Small intestine (tissue), 7 donors: ENCODE data around the gene SAXO1. TPM values are rescaled to one million over a fixed set of nuclear protein-coding genes. Genes with fewer than 3 reads are reported as not detected.

Source experiments
- DNase-seq, 2 donors: peaks; one replicate each; pipeline versions ENCODE4 v3.0.0 to v3.0.0-alpha.2; 2013
- FAIRE-seq: peaks from 2 replicates; lab custom pipeline; 2012; peaks lifted over from hg19 to GRCh38; lab: Jason Lieb, UNC
- H3K27ac ChIP-seq, 3 donors: one replicate each; pipeline ENCODE4 v1.5.1; 2013; ENCODE audit warnings: low read length in 2 of 3, mild to moderate bottlenecking in 2 of 3, control low read depth in 1 of 3, inconsistent platforms in 1 of 3, low read depth in 1 of 3, moderate library complexity in 1 of 3
- H3K27me3 ChIP-seq, 3 donors: one replicate each; pipeline ENCODE4 v1.6.1; 2013; ENCODE audit warnings: low read length in 3 of 3, inconsistent platforms in 1 of 3; ENCODE audit not compliant: control insufficient read depth in 3 of 3, insufficient read depth in 3 of 3
- H3K36me3 ChIP-seq, 3 donors: one replicate each; pipeline ENCODE4 v1.6.1; 2013; ENCODE audit warnings: low read length in 3 of 3, inconsistent platforms in 1 of 3, low read depth in 1 of 3, mild to moderate bottlenecking in 1 of 3, moderate library complexity in 1 of 3; ENCODE audit not compliant: control insufficient read depth in 3 of 3, insufficient read depth in 2 of 3
- H3K4me1 ChIP-seq, 3 donors: one replicate each; pipeline ENCODE4 v1.6.1; 2013; ENCODE audit warnings: low read length in 2 of 3, inconsistent platforms in 1 of 3, low read depth in 1 of 3, mild to moderate bottlenecking in 1 of 3, moderate library complexity in 1 of 3; ENCODE audit not compliant: control insufficient read depth in 3 of 3, insufficient read depth in 2 of 3
- H3K4me3 ChIP-seq, 3 donors: one replicate each; pipeline ENCODE4 v1.5.1; 2013; ENCODE audit warnings: low read length in 3 of 3, control low read depth in 1 of 3, inconsistent platforms in 1 of 3, low read depth in 1 of 3, mild to moderate bottlenecking in 1 of 3, moderate library complexity in 1 of 3
- H3K9me3 ChIP-seq, 2 donors: one replicate each; pipeline ENCODE4 v1.6.1; 2013; ENCODE audit warnings: low read depth in 1 of 2, low read length in 1 of 2; ENCODE audit not compliant: control insufficient read depth in 2 of 2, insufficient read depth in 1 of 2
- WGBS, 3 donors: extraction: QIAGEN DNeasy Blood & Tissue Kit; methylation state at CpG; one replicate each; pipeline ENCODE4 v1.1.7; 2013; 5-methylcytosine and 5-hydroxymethylcytosine counted together
- polyA plus RNA-seq, 4 donors: library from polyadenylated mRNA; stranded (reverse) in 3 of 4; unstranded in 1 of 4; fragments of 200-250 nt in 3 of 4; fragments of 120-200 nt in 1 of 4; gene quantifications; one replicate each; pipeline versions ENCODE4 v1.2.1 to v1.2.3, GENCODE V29; 2013
- donor health status: healthy with polysubstance abuse.
- donor health status: control.
- donor health status: control.
- donor health status: Bipolar disorder and iron deficiency.
- donor health status: healthy.

Gene SAXO1
- polyA plus RNA-seq, 4 donors = 0.01 TPM; not detected in 2

DNA sequence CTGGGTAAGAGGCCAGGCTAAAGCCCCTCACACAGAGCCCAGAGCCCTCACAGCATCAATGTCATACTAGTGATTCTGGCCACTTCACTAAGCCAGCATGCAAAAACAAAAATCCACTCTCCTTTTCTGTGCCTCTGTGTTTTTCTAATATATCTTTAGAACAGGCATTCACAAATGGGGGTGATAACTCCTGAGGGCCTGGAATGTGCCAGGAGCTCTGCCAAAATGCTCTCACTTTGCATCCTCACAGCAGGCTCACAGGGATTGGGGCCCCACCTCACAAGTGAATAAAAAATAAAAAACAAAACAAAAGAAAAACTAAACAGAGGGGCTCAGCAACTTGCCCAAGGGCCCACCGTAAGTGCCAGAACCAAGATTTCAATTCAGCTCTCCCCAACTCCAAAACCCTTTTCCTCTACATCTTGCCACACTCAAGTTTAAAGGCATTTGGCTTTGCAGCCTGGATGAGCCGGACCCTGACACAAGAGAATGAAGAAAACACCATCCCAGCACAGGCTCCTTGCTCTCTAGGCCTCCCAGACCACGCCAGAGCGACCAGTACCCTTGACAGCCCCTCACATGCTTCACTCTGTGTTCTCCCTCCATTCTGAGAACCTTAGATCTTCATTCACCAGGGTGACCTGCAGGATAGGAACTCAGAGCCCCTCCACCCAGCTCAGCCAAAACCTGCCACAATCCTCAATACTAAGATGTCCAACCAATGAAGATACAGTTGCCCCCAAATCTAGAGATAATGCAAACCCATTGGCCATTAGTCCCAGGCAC lies 51.3 kb downstream of the SAXO1 start:
- H3K4me3 ChIP-seq = no peak overlapping the region
- DNase-seq (no peak), FAIRE-seq (no peak)
- H3K27me3 ChIP-seq = no peaks in the 10 kb centered on the region
- no peaks in the 10 kb centered on the region for H3K4me1 ChIP-seq
- H3K9me3 ChIP-seq = peaks cover 0 to 4% of the 10 kb centered on the region in 2 donors
- 81 to 90% (median 89%) methylated on average over 4 of the region's 4 CpGs for WGBS, 3 donors
- H3K27ac ChIP-seq = no peak overlapping the region
- no peaks in the 10 kb centered on the region for H3K36me3 ChIP-seq

DNA sequence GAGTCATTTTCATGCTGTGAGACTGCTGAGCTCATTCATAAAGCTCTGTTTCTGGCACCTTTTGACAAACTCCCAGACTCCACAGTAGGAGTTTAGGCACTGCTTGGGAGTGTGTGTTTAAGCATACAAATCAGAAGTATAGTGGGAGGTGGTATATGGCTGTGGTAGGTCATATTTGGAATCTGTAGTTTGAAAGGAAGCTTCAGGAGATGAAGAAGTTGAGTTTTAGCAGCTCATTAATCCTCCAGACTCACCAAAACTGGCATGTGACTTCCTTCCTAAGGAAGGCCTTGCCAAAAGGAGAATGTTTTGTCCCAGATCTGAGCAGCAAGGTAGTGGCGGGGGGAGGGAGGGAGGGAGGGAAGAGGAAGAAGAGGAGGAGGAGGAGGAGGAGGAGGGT lies 52.8 kb downstream of the SAXO1 start:
- H3K36me3 ChIP-seq = no peaks in the 10 kb centered on the region
- WGBS, 3 donors = 8 to 44% (median 43%) methylated on average over 1 of the region's 1 CpG
- no peak for DNase-seq
- no peaks in the 10 kb centered on the region for H3K4me1 ChIP-seq
- no peak for FAIRE-seq
- H3K27ac ChIP-seq = no peak overlapping the region
- H3K9me3 ChIP-seq = peaks cover 0 to 4% of the 10 kb centered on the region in 2 donors
- no peak overlapping the region for H3K4me3 ChIP-seq
- no peaks in the 10 kb centered on the region for H3K27me3 ChIP-seq

DNA sequence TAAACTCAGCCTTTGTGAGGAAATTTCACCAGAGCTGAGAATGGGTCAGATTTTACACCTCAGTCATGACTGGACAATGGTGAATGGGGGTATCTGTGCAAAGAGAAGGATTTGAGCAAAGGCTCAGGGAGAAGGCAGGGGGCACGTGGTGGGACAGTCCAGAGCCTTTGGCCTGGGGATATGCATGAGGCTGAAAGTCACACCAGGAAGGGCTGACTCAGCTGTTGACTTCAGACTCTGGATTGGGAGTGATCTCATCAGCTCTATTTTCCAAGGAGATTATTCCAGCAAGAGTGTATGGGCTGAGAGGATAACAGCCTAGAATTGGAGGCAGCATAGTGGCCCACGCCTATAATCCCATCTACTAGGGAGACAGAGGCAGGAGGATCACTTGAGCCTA lies 53.6 kb downstream of the SAXO1 start:
- peak; percentile 21 to 63 for DNase-seq
- Histone ChIP-seq H3K36me3 (no peaks in the 10 kb centered on the region), H3K4me1 (no peaks in the 10 kb centered on the region), H3K9me3 (peaks cover 0 to 4% of the 10 kb centered on the region in 2 donors), H3K27ac (no peak overlapping the region), H3K27me3 (no peaks in the 10 kb centered on the region), H3K4me3 (no peak overlapping the region)
- WGBS, 3 donors = 21 to 63% (median 38%) methylated on average over 2 of the region's 2 CpGs
- no peak for FAIRE-seq

DNA sequence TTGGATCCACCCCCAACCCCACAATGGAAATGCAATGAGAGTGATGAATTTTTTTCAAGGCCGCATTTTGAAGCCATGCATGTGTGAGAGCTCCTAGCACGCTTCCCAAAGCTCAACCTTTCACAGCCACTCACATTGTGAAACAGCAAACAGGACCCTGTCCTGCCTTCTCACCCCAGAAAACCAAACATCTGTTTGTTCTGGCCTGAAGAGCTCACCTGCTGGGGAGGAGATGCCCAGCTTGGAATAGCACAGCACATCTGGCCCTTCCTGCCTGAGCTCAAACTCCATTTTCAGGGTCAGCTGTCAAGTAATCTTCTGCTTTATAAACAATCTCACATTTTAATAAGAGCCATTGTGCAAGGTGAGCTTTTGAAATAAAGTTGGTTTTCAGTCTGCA lies 54.8 kb downstream of the SAXO1 start:
- DNase-seq (no peak), FAIRE-seq (no peak)
- Histone ChIP-seq H3K27me3 (no peaks in the 10 kb centered on the region), H3K9me3 (no peaks in the 10 kb centered on the region), H3K4me1 (no peaks in the 10 kb centered on the region), H3K4me3 (no peak overlapping the region), H3K36me3 (no peaks in the 10 kb centered on the region), H3K27ac (no peak overlapping the region)
- WGBS, 3 donors = 96 to 98% (median 97%) methylated on average over 2 of the region's 2 CpGs

DNA sequence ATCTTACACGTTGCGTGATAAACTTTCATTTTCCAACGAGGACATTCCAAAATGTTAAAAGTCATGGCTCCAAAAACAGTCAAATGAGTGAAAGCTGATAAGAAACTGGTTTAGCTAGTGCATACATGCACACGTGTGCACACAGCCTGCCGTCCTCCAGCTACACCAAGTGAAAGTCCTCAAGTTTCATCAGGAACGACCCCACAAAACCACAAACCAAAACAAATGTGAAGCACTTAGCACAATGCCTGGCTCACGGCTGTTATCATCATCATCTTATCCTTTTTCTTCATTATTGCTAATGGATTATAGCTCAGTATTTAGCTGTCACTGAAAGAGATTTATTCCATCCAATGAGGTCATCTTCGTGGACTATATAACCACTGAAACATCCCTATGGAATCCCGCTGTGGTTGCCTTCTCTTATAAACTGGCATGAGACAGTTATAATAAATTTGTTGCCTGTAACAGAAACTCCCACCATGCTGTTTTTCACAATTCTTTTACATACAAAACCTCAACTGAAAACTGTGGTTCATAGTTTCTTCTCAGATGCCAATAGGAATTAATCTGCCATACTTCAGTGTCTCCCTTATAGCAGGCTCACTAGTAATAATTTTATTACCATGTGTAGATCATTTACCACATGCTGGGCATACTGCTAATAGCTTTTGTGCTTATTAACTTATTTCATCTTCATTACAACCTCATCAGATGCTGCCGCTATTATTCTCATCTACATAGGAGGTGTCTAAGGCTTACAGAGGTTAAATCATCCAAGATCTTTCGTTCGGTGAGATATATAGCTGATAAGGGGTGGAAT lies 56.1 kb downstream of the SAXO1 start:
- peaks cover 0 to 4% (median 0%) of the 10 kb centered on the region in 3 donors for H3K27me3 ChIP-seq
- WGBS, 3 donors = 7 to 34% (median 22%) methylated on average over 12 of the region's 12 CpGs
- H3K4me3 ChIP-seq = no peak overlapping the region
- no peaks in the 10 kb centered on the region for H3K4me1 ChIP-seq
- no peak overlapping the region for H3K27ac ChIP-seq
- no peaks in the 10 kb centered on the region for H3K36me3 ChIP-seq
- no peaks in the 10 kb centered on the region for H3K9me3 ChIP-seq
- DNase-seq (peak; percentile 9 to 18), FAIRE-seq (no peak)

DNA sequence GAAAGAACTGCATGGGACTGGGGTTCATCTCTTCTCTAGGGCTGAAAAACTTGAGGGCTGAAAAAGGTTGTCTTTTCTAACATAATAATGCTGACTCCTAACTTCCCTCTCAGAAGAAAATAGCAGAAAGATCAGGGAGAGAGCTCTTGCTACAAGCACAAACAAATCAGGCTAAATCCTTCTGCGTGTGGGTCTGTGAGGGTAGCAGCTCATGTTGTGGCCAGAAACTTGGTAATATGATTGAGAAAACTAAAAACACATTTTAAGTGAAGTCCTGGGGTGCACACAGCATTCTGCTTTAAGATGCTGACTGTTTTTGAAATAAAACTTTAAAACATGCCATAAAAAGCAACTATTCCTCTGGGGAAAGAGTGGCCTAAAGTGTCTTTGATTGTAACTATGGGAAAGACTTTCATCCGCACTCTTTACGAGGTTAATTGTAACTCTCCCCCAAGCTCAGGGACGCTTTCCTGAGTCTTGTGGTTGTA lies 56.7 kb downstream of the SAXO1 start:
- no peak for FAIRE-seq
- WGBS, 3 donors = 27 to 44% (median 35%) methylated on average over 4 of the region's 4 CpGs
- no peak overlapping the region for H3K27ac ChIP-seq
- H3K4me1 ChIP-seq = no peaks in the 10 kb centered on the region
- no peak for DNase-seq
- H3K36me3 ChIP-seq = no peaks in the 10 kb centered on the region
- H3K4me3 ChIP-seq = no peak overlapping the region
- H3K9me3 ChIP-seq = no peaks in the 10 kb centered on the region
- peaks cover 0 to 4% (median 0%) of the 10 kb centered on the region in 3 donors for H3K27me3 ChIP-seq

DNA sequence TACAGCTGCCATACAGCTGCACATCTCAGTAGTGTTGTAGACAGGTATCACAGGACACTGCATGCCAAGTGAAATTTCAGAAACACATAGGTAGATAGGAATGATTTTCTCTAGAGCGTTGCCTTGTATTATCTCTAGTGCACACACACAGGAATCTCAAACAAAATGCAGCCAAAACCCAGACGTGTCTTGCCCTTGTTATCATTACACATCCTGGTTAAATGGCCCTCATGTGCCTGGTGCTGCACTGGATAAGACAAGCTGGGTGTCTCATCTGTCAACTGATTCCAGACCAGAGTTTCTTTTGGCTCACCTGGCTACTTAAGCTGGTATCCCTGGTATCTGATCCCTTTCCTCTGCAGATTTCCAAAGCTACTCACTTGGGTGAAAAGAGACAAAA lies 59.7 kb downstream of the SAXO1 start:
- no peaks in the 10 kb centered on the region for H3K9me3 ChIP-seq
- 73 to 86% (median 80%) methylated on average over 2 of the region's 2 CpGs for WGBS, 3 donors
- no peaks in the 10 kb centered on the region for H3K36me3 ChIP-seq
- H3K27me3 ChIP-seq = peaks cover 0 to 4% (median 0%) of the 10 kb centered on the region in 3 donors
- H3K4me3 ChIP-seq = no peak overlapping the region
- no peaks in the 10 kb centered on the region for H3K4me1 ChIP-seq
- DNase-seq (no peak), FAIRE-seq (no peak)
- no peak overlapping the region for H3K27ac ChIP-seq

DNA sequence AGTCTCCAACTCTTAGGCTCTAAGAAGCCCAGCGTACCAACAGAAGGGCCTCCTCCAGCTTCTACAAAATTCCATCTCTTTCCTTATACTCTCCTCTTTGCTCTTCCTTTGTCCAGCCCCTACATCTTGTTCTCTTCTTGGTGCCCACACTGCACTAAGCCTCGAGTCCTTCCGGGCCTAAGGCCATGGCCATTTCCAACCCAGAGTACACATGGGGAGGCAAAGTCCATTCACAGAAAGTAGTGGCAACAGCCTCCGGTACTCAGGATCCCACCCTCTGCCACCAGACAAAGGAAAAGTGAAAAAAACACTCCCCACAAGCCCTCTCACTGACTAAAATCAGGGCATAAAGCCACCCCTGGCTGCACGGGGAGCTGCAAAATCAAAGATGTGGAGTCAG lies 60.3 kb downstream of the SAXO1 start:
- Histone ChIP-seq H3K36me3 (no peaks in the 10 kb centered on the region), H3K9me3 (peaks cover 0 to 5% of the 10 kb centered on the region in 2 donors), H3K4me1 (no peaks in the 10 kb centered on the region), H3K27ac (no peak overlapping the region), H3K4me3 (no peak overlapping the region), H3K27me3 (peaks cover 0 to 4% (median 0%) of the 10 kb centered on the region in 3 donors)
- DNase-seq = no peak
- 50 to 68% (median 63%) methylated on average over 5 of the region's 5 CpGs for WGBS, 3 donors
- no peak for FAIRE-seq
